Measurements from ENCODE around the gene ARSB.

The ARSB gene

DNA sequence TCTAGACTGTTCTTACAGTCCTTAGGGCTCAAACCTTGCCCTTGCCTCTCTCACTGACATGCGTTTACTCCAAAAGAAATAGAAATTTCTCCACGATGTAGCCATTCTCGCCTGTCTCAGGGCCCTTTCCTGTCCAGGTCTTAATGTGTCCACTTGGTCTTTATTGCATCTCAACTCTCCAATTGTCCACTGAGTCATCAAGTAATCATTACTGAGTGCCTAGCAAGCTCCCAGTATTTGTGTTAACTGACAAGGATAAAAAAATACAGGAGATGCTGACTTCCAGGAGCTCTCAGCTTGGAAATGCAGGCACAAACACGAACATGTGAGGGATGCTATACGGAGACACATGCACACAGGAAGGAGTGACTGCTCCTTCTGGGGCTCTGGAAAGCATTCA lies 147.3 kb downstream of the ARSB start:
- DNase-seq (ENCODE audit: low read depth in 2 of 2), result no peak

DNA sequence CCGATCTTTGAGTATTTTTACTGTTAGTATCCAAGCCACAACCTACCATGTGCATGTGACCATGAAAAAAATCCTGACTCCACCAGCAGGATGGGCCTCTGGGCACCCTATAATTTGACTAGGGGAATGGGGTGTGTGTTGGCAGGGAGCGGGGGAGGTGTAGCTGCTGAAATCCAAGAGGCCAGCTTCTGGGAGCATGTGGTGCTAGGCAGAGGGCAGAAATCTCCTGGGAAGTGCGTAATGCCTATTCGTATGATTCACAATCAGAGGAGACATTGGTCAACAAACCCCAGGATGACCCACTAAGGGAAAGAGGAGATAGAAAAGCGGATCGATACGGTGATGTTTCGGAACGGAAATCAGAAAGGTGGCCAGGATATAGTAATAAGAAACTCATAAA lies 149.9 kb downstream of the ARSB start:
- no peak for DNase-seq (ENCODE audit: low read depth in 2 of 2)

DNA sequence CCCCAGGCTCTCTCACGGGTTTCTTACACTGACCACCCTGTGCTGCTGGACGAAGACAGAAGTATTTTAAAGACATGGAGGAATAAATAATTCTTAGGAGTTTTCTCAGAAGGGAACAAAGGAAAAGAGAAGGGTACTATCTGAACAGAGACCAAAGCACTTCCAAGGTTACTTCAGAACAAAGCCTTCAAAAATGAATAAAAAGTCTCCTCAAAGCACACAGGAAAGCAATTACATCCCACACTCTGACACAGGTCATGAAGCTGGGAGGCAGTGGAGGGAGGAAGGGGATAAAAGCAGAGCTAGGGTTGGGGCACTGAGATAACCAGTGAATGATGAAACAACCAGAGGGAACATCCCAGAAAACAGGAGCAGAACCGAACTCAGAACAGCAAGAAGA lies 151.8 kb downstream of the ARSB start:
- DNase-seq (ENCODE audit: low read depth in 2 of 2), result no peak

DNA sequence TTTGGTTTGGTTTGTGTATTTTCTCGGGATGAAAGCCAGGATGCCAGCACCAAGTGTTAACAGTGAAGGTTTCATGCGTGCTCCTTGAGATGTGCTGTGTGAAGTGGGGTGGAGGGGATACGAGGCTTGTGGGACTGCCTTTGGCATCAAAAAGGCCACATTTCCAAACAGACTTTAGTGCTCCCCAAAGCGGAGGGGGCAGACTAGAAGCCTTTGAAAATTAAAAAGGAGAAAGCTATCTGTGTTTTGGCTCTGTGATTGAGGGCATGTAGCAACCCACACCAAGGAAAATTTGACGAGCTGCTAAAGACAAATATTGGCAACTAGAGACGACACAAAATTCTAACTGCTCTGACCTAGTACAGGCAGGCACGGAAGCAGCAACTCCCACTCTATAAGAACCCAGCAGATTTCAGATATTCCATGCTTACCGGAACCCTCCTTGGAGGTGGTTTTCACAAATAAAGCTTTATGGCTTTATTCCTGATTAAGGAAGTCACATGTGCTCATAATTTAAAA lies 154.5 kb downstream of the ARSB start:
- no peak for DNase-seq (ENCODE audit: low read depth in 2 of 2)

DNA sequence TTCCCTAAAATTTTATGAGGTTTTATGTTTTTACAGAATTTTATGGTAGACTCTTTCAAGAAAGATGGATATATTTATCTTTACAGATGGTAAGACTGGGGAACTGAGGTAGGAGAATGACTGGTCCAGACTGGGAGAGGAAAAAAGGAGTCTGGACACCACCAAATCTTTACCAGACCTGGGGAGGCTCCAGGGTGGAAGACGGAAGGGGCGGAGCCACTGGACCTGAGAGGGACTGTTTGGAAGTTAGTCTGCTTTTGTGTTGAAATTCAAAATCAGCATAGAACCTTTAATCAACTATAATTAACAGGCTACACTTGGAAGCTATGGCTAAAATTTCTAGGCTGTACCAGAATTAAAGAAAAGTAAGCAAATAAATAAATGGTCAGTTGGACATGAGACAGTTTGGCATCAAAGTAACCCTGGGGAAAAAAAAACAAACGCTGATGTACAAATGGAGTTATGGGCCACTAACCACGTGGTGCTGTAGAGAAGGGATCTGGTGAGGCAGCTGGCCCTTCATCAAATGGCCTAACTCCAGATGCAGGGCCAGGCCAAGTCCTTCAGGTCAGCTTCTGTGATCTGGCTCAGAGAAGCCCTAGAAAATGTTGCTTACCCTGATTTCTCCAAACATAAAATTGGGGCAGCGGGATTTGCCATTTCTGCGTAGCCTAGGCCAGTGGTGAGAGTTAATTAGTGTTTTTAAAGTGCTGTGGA lies 155.1 kb downstream of the ARSB start:
- DNase-seq (ENCODE audit: low read depth in 2 of 2), result no peak

DNA sequence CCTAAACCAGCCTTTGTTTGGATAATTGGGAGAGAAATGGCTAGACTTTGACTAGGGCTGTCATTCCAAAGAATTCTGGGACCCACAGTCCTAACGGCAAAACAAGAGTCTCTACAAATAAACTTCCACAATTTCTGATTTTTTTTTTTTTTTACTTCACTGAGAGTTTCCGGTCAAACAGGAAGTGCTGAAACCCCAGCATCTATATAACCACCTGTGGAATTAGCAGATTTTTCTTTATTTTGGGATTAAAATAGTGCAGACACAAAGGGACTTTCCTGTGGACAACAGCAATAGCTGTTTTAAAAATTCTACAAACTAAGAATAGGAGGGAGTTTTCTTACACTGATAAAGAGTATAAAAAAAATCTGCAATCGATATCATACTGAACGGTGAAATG lies 157.4 kb downstream of the ARSB start:
- DNase-seq (ENCODE audit: low read depth in 2 of 2), result no peak

DNA sequence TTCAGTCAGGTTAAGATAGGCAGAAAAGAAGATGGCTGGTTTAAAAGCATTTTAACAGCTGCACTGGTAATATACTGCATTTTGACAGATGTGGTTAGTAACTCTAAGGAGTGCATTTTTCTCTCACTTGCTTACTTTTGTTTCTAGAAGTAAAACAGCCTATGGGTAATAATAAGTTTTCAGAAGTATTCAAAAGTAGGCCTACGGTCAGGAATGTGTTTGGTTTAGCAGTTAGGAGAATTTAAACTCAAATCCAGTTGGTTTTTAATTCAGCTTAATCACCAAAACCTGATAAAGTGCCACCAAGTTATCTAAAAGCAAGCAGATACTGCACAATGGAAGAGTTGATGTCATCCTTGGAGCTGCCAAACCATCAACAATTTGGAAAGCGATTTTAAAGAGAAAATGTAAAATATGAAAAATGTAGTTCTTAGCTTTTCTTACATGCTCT lies 160.3 kb downstream of the ARSB start:
- no peak for DNase-seq (ENCODE audit: low read depth in 2 of 2)

DNA sequence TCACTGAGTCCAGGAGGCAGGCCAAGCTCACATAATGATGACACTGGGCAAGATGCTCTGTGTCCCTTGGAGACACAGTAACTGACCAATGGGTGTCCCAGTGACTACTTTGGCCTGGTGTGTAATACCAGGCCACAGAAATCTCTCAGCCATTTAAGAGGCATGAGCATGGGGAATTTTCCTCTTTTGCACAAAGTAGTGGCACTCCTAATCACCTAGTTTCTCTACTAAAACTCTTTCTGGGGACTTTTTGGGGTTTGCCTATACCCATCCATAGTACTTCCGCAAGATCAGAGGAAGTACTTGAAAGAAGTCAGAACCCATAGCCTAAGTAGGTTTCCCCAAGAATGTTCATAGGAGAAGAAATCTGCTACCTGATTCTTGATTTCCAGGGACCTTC lies 161.9 kb downstream of the ARSB start:
- no peak for DNase-seq (ENCODE audit: low read depth in 2 of 2)

DNA sequence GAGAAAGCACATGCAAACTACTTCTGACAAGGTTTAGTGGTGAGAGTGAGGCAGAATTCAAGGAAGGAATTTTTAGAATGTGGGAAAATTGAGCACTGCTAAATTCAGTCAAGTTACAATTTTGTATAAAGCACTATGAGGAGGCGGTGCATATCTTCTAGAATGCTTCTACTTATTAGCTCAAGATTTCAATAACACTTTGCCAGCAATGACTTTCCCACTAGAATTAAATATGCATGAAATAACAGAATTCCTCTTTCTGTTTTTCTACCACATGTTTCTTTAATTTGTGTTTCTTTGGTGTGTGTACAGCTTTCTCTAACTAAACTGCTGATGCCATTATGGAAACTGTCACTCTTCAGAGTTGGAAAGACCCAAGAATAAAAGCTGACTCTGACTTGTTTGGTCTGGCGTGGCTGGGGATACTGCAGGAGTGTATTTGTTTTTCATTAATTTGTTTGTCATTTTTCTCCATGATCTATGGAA lies 163.5 kb downstream of the ARSB start:
- no peak for DNase-seq (ENCODE audit: low read depth in 2 of 2)

DNA sequence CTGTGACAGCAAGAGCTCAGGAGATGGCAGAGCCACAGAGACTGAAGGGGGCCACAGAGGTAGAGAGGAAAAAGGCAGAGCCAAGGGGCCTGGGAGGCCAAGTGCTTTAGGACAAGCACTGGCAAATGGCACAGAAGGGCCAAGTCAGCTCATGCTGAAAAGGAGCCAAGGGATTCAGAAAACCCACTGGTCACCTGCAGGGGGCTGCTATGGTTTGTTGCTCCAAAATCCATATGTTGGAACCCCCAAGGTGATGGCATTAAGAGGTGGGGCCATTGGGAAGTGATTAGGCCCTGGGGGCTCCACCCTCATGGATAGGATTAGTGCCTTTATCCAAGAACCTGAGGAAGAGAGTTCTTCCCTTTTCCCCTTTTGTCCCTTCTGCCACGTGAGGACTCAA lies 165.4 kb downstream of the ARSB start:
- DNase-seq (ENCODE audit: low read depth in 2 of 2), result no peak

DNA sequence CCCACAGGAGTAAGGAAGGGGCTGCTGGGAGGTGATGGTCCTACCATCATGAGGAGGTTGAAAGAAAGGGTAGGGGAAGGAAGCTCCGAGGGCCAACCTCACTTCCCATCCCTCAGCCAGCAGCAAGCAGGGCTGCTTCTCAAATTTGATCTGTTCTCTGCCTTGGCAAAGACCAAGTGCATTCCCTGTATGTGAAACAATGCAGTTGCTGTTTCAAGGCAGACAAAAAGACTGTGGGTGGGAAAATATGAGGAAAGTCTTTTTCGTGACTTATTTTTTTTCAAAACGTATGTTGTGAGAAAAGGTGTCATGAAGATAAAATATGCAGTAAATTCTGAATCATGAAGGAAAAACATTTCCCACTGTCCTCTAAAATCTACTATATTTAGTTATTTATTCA lies 165.9 kb downstream of the ARSB start:
- DNase-seq (ENCODE audit: low read depth in 2 of 2), result no peak

DNA sequence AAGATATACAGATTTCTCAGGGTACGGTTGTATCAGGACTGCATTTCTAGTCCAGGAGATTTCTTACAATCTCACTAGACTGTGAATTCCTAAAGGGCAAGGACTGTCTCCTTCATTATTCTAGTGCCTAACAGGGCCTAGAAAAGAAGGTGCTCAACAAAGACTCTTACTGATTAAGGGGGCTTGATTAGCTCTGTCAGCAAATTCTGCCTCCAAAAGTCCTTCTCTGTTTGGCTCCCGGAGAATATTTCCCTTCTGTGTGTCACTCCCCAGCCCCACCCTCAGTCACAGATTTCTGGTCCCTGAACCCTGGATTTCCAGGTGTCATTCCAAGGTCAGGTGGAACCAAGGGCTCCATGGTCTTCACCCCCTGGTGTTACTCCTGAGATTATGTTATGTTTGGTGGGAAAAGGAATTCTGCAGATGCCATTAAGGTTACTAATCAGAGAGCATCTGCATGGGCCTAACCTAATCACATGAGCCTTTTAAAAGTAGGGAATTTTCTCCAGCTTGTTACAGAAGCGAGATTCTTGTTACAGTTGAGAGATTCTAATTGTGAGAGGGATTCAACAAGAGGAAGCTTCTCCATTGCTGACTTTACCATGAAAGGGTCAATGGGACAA lies 168.9 kb downstream of the ARSB start:
- no peak for DNase-seq (ENCODE audit: low read depth in 2 of 2)

DNA sequence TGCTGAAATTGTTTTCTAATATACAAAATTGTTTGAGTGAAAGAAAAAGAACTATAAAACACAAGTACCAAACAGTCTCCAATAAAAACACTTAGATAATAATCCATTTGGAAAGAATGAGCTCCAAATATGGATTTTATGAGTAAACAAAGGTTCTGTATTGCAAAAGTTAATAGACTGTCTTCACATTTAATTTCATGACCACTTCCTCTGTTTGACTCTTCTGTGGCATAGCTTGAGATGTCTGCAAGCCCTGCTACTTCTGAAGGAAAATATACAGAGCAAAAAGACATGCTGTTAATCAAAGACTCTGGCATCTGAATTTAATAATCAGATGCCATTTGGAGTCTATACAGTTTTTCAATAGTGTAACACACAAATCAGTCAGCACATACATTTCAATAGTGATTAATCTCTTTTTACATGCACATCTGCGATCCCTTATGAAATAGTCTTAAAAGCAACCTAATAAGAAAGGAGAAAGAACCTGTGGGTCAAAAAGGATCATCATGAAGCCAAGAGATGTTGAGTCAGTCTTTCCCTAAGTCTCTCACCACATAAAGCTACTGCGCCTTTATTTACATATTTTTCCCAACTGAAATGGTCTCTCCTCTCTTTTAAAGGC lies 171.1 kb downstream of the ARSB start:
- no peak for DNase-seq (ENCODE audit: low read depth in 2 of 2)

DNA sequence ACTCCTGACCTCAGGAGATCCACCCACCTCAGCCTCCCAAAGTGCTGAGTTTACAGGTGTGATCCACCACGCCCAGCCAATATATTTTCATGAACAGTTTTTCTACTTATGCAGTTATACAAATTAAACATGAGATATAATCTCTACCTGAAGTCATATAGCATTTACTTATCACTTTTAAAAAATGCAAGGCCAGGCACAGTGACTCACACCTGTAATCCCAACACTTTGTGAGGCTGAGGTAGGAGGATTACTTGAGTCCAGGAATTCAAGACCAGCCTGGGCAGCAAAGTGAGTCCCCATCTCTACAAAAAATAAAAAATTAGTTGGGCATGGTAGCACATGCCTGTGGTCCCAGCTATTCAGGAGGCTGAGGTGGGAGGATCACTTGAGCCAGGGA lies 171.8 kb downstream of the ARSB start:
- DNase-seq (ENCODE audit: low read depth in 2 of 2), result no peak

DNA sequence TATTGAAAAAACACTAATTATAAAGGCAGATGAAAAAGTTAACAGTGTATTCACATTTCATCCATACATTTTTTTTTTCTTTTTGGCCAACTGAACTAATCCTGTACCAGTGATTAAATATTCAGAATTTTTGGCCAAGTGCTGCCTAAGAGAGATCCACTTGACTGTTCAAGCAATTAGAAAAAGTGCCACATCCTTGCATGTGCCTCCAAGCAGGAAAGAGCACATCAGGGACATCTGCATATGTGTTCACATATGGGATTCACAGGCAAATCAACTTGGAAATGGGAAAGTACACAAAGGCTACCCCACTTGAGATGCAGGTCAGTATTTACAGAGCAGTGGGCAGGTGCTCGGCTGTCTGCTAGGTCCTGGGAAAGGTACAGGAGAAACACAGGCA lies 173.2 kb downstream of the ARSB start:
- no peak for DNase-seq (ENCODE audit: low read depth in 2 of 2)

DNA sequence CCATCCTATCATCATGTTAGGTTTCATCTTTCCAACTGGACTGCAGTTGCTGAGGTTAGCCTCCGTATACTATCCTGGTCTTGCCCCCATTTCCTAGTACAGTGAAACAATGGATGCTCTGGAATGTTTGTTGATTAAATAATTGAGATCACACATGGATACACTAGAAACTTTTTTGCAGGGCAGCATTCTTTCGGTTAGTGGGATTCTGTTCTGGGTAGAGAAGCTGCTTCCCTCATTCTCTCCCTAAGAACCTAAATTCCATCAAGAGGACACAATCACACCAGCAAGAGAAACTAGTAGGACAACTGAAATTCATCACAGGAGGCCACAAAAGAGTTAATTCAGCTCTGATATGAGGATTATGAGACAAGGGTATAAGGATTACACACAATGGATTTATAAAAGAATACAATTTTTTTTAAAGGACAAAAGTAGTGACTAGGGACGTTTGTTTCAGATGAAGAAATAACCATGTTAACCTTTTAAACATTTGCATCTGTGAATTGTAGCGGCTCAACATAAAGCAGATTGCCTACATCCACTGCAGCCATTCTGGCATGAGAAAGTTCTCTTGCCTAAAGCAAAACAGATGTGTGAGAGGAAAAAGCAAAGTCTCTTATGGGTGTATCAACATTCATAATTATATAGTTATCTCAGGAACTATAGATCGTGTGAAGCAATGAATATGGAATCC lies 173.8 kb downstream of the ARSB start:
- no peak for DNase-seq (ENCODE audit: low read depth in 2 of 2)

DNA sequence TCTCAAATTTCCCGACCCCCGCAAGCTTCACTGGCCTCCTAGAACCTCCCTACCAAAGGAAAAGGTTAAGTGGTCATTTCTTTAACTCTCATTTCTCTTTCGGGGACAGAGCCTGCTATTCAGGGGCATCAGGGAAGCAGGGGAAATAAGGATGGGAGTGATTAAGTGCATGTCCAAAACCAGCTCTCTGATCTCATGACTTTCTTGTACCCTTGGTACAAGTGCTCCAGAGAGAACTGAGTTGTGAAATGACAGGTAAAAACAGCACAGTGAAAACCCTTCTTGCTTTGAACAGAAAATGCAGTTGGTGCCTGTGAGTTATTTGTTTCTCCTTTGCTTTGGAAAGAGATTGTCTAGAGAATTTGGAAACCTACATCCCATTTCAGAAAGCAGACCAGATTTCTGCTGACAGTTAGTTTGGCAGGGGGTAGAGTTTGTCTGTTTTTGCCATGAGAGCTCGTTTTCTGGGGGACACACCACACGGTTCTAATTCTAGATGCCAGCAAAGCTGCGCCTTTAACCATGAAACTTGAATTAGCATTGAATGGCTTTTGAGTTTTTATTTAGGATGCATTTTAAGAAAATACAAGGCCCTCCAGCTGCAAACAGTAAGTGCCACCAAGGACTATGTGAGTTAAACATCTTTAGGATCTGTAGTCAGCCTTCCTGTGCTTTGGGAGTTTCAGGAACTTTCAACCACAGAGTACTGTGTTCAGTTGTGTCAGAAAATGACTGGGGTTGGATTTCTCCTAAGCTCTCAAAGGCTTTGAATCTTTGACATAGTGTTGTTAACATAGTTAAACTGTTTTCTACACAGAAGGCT lies 174.8 kb downstream of the ARSB start:
- DNase-seq (ENCODE audit: low read depth in 2 of 2), result no peak

DNA sequence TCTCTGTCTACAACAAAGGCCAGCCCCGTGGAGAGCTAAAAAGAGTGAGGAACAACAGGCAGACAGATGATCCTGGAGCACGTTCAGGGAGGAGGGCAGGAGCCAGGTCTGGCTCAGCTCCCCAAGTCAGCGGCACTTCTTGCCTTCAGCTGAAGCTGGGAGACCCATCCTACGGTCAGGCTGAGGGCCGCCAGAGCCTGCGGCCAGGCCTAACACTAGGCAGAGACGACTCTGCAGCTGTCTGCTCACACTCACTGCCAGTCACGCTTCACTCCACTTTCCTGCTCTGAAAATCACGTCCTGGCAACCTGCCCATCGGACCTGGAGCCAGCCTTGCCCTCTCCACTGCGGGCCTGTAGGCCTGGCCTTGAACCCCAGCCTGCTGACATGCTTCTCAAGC lies 175.7 kb downstream of the ARSB start:
- DNase-seq (ENCODE audit: low read depth in 2 of 2), result no peak

DNA sequence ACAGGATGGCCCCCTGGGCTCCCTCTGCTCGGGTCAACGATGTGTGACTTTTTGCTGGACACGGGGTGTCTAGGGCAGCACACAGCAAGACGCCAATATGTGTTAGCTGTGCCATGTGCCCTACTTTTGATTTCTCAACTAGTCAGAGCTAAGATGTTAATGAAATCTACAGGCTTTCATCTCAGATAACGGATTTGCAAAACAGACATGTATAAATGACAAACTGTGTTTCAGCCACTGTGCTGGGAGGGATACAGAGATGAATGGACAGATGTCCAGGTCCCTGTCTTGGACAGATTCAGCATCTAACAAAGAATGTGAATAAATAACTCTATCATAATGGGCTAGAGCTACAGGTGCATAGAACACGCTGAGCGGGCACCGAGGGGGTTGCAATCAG lies 176.3 kb downstream of the ARSB start:
- no peak for DNase-seq (ENCODE audit: low read depth in 2 of 2)

DNA sequence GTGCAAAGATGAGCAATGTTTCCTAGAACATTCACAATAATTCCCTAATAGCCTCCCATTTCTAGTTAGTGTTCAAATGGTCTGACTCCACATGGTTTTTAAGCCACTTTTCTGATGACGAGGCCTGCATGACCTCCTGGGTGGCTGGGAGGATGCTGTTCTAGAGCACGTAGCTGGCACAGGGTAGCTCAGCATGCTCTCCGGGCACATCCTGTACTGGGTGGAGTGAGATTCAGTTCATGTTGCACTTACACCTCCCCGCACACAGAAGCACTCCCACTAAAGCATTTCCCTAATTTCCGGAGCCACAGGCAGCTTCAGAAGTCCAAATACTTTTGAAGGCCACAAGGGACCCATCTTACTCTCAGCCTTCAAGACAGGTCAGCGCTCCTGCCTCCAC lies 176.7 kb downstream of the ARSB start:
- no peak for DNase-seq (ENCODE audit: low read depth in 2 of 2)

DNA sequence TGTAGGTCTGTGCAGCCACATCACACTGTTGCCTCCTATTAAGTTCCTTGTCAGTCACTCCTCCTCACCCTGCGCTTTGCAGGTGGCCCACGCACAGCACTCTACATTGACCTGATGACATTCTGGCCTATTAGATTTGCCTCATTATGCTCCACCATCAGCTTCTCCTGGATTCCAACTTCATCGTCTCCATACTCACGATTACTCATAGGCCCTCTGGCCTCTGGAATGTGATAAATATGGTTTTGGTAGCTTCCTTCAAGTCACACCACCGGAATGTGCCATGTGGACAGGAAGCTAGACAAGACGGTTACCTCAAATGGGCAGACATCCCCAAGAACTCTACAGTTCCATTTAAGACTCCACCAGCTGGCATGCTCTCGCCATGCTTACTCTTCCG lies 178.6 kb downstream of the ARSB start:
- no peak for DNase-seq (ENCODE audit: low read depth in 2 of 2)
